GM13976 (cell line): ENCODE measurements around the gene TBC1D2.

ENCODE experiments used
- DNase-seq: peaks from one replicate; pipeline ENCODE4 v3.0.0; 2012; ENCODE audit warnings: low spot score
- in situ Hi-C: fragments of 300-500 bp; cut with MboI; formaldehyde crosslinking; loops from one replicate; pipeline ENCODE4 v1.12.0; 2022; ENCODE audit warnings: low sequenced_read_pairs, mixed read lengths, inconsistent platforms; ENCODE audit not compliant: unreplicated experiment
- TF ChIP-seq, protein P1 (sequence below): IDR thresholded peaks from 2 replicates; pipeline ENCODE4 v1.5.1; 2012; ENCODE audit warnings: borderline replicate concordance, mild to moderate bottlenecking; ENCODE audit not compliant: insufficient read depth; ENCODE audit errors: extremely low read depth, missing control alignments, control extremely low read depth

Gene TBC1D2

GRCh38 chr9:98184326-98184725, 71.1 kb downstream of the TBC1D2 start:
- TF ChIP-seq, protein P1, sequence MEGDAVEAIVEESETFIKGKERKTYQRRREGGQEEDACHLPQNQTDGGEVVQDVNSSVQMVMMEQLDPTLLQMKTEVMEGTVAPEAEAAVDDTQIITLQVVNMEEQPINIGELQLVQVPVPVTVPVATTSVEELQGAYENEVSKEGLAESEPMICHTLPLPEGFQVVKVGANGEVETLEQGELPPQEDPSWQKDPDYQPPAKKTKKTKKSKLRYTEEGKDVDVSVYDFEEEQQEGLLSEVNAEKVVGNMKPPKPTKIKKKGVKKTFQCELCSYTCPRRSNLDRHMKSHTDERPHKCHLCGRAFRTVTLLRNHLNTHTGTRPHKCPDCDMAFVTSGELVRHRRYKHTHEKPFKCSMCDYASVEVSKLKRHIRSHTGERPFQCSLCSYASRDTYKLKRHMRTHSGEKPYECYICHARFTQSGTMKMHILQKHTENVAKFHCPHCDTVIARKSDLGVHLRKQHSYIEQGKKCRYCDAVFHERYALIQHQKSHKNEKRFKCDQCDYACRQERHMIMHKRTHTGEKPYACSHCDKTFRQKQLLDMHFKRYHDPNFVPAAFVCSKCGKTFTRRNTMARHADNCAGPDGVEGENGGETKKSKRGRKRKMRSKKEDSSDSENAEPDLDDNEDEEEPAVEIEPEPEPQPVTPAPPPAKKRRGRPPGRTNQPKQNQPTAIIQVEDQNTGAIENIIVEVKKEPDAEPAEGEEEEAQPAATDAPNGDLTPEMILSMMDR = no peak
- DNase-seq = no peak
- in situ Hi-C loops = no loop called here

DNA sequence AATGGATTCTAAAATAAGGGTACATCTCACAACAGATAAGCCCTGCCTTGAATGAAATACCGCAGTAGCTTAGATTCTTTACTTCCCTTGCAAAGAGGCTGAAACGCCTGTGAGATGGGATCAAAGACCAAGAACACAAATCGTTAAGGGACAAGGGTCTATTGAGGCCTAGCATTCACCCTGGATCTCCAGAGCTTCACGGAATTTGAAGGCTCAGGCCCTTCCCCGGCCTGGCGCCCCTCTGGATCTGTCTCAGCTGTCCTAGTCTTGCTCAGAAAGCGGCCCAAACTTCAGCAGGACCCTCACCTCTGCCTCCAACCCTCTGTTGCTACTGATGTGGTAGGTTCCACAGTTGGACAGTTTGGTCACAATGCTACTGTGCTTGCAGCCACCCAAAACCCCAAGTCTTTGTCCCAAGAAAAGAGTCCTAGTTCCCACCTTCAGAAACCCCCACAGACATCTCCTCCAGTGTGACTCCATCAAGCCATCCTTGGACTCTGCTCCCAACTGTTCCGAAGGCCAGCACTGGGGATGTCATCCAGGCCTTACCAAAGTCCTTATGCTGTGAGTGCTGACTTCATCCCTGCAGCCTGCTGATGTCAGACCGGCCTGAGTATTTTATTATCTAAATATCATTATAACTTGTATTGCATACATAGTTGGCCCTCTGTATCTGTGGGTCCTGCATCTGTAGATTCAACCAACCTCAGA, 72.4 kb downstream of the TBC1D2 start:
- no peak for DNase-seq
- TF ChIP-seq, protein P1 = no peak
- in situ Hi-C loops = no loop called here

GRCh38 chr9:98182069-98182820, 73.2 kb downstream of the TBC1D2 start:
- no peak for DNase-seq
- in situ Hi-C loops = no loop called here

GRCh38 chr9:98181746-98182068, 73.7 kb downstream of the TBC1D2 start:
- in situ Hi-C loops = no loop called here

More at GRCh38 chr9:98182069-98182820, 73.2 kb downstream of the TBC1D2 start:
- TF ChIP-seq, protein P1 = no peak

GRCh38 chr9:98180996-98181395, 74.5 kb downstream of the TBC1D2 start:
- in situ Hi-C loops = no loop called here
- DNase-seq = no peak
- TF ChIP-seq, protein P1 = no peak

More at GRCh38 chr9:98181746-98182068, 73.7 kb downstream of the TBC1D2 start:
- no peak for DNase-seq
- TF ChIP-seq, protein P1 = no peak

GRCh38 chr9:98178874-98179850, 76.3 kb downstream of the TBC1D2 start:
- DNase-seq = no peak
- in situ Hi-C loops = no loop called here
- TF ChIP-seq, protein P1 = no peak
